H9 (cell line): ENCODE data around the gene YTHDC2. TPM values are rescaled to one million over a fixed set of nuclear protein-coding genes. Genes with fewer than 3 reads are reported as not detected.

ENCODE experiments used
- DNase-seq: peaks from one replicate; pipeline ENCODE4 v3.0.0-alpha.2; 2017
- H2AFZ ChIP-seq: one replicate; pipeline ENCODE4 v1.6.1; 2013; ENCODE audit warnings: mild to moderate bottlenecking, low read length, control low read depth, moderate library complexity
- H2AK5ac ChIP-seq: 2 replicates; pipeline ENCODE4 v1.6.1; 2013; ENCODE audit warnings: low read length, control low read depth, mixed read lengths; ENCODE audit not compliant: insufficient read length
- H2BK120ac ChIP-seq: one replicate; pipeline ENCODE4 v1.6.1; 2013; ENCODE audit warnings: low read depth, mild to moderate bottlenecking, low read length, control low read depth, inconsistent platforms; ENCODE audit not compliant: poor library complexity, severe bottlenecking
- H2BK12ac ChIP-seq: 2 replicates; pipeline ENCODE4 v1.6.1; 2013; ENCODE audit warnings: low read length, control low read depth, mixed read lengths, low read depth; ENCODE audit not compliant: insufficient read length
- H2BK15ac ChIP-seq: 2 replicates; pipeline ENCODE4 v1.6.1; 2013; ENCODE audit warnings: low read depth, low read length, control low read depth
- H2BK20ac ChIP-seq: one replicate; pipeline ENCODE4 v1.6.1; 2013; ENCODE audit warnings: low read depth, mild to moderate bottlenecking, low read length, control low read depth, inconsistent platforms; ENCODE audit not compliant: poor library complexity, severe bottlenecking
- H2BK5ac ChIP-seq: 2 replicates; pipeline ENCODE4 v1.6.1; 2013; ENCODE audit warnings: low read length, control low read depth, mixed read lengths; ENCODE audit not compliant: insufficient read length
- H3K14ac ChIP-seq: 2 replicates; pipeline ENCODE4 v1.6.1; 2013; ENCODE audit warnings: low read length, control low read depth; ENCODE audit not compliant: insufficient read depth
- H3K18ac ChIP-seq: 2 replicates; pipeline ENCODE4 v1.6.1; 2013; ENCODE audit warnings: low read depth, mild to moderate bottlenecking, mixed read lengths, low read length, control low read depth; ENCODE audit not compliant: insufficient read length
- H3K23ac ChIP-seq: 2 replicates; pipeline ENCODE4 v1.6.1; 2013; ENCODE audit warnings: low read length, control low read depth, mixed read lengths, low read depth; ENCODE audit not compliant: insufficient read length
- H3K23me2 ChIP-seq: 2 replicates; pipeline ENCODE4 v1.6.1; 2013; ENCODE audit warnings: low read depth, mild to moderate bottlenecking, mixed read lengths, low read length, control low read depth; ENCODE audit not compliant: insufficient read length, poor library complexity, severe bottlenecking
- H3K27ac ChIP-seq: 2 replicates; pipeline ENCODE4 v1.5.1; 2013; ENCODE audit warnings: low read length, control low read depth, mixed read lengths, low read depth; ENCODE audit not compliant: insufficient read length
- H3K27me3 ChIP-seq: 2 replicates; pipeline ENCODE4 v1.6.1; 2013; ENCODE audit warnings: low read length, control low read depth, inconsistent platforms; ENCODE audit not compliant: insufficient read depth
- H3K4ac ChIP-seq: 2 replicates; pipeline ENCODE4 v1.6.1; 2013; ENCODE audit warnings: low read depth, mild to moderate bottlenecking, control low read depth, inconsistent platforms, low read length, moderate library complexity
- H3K4me1 ChIP-seq: 2 replicates; pipeline ENCODE4 v1.6.1; 2013; ENCODE audit warnings: low read length, control low read depth, inconsistent platforms; ENCODE audit not compliant: insufficient read depth
- H3K4me2 ChIP-seq: 2 replicates; pipeline ENCODE4 v1.6.1; 2013; ENCODE audit warnings: low read length, control low read depth, mixed read lengths; ENCODE audit not compliant: insufficient read length, insufficient read depth
- H3K56ac ChIP-seq: 2 replicates; pipeline ENCODE4 v1.6.1; 2013; ENCODE audit warnings: low read depth, mild to moderate bottlenecking, mixed read lengths, low read length, control low read depth; ENCODE audit not compliant: insufficient read length
- H3K79me1 ChIP-seq: 2 replicates; pipeline ENCODE4 v1.6.1; 2013; ENCODE audit warnings: low read depth, mild to moderate bottlenecking, moderate library complexity, low read length, control low read depth, inconsistent platforms; ENCODE audit not compliant: insufficient read depth, poor library complexity, severe bottlenecking
- H3K79me2 ChIP-seq: 2 replicates; pipeline ENCODE4 v1.6.1; 2013; ENCODE audit warnings: low read length, control low read depth, inconsistent platforms; ENCODE audit not compliant: insufficient read depth
- H3K9ac ChIP-seq: 2 replicates; pipeline ENCODE4 v1.6.1; 2013; ENCODE audit warnings: low read length, control low read depth, mixed read lengths; ENCODE audit not compliant: insufficient read length; ENCODE audit errors: extremely low read depth
- H3K9me3 ChIP-seq: one replicate; pipeline ENCODE4 v1.6.1; 2013; ENCODE audit warnings: low read depth, low read length, inconsistent platforms; ENCODE audit not compliant: control insufficient read depth
- H3T11ph ChIP-seq: one replicate; pipeline ENCODE4 v1.6.1; 2013; ENCODE audit warnings: mild to moderate bottlenecking, low read length, control low read depth, inconsistent platforms
- H4K20me1 ChIP-seq: one replicate; pipeline ENCODE4 v1.6.1; 2013; ENCODE audit not compliant: control insufficient read depth, insufficient read length, insufficient read depth
- H4K5ac ChIP-seq: 2 replicates; pipeline ENCODE4 v1.6.1; 2013; ENCODE audit warnings: low read depth, mild to moderate bottlenecking, mixed read lengths, low read length, control low read depth; ENCODE audit not compliant: insufficient read length
- H4K8ac ChIP-seq: replicated peaks from 2 replicates; pipeline ENCODE4 v1.6.1; 2013; ENCODE audit warnings: low read length, control low read depth, mixed read lengths, low read depth; ENCODE audit not compliant: insufficient read length
- H4K91ac ChIP-seq: 2 replicates; pipeline ENCODE4 v1.6.1; 2013; ENCODE audit warnings: low read depth, mild to moderate bottlenecking, moderate library complexity, mixed read lengths, low read length, control low read depth; ENCODE audit not compliant: insufficient read length
- H3K27ac Mint-ChIP-seq, 3 experiments: 2 replicates in 2 of 3; 3 replicates in 1 of 3; pipeline ENCODE4 v1.8.0; 2020 to 2021; ENCODE audit warnings: mixed read lengths in 3 of 3, mild to moderate bottlenecking in 1 of 3, moderate library complexity in 1 of 3
- H3K27me3 Mint-ChIP-seq: 2 replicates; pipeline ENCODE4 v1.8.0; 2021; ENCODE audit warnings: low read depth, mild to moderate bottlenecking, moderate library complexity, mixed read lengths
- H3K36me3 Mint-ChIP-seq, 3 experiments: 2 replicates in 2 of 3; 3 replicates in 1 of 3; pipeline ENCODE4 v1.8.0; 2020 to 2021; ENCODE audit warnings: low read depth in 3 of 3, mixed read lengths in 3 of 3; ENCODE audit not compliant: insufficient read depth in 1 of 3
- H3K4me1 Mint-ChIP-seq, 2 experiments: 2 replicates each; pipeline ENCODE4 v1.8.0; 2020; ENCODE audit warnings: mixed read lengths in 2 of 2
- H3K4me3 Mint-ChIP-seq, 2 experiments: 2 replicates in 1 of 2; 3 replicates in 1 of 2; pipeline ENCODE4 v1.8.0; 2020 to 2021; ENCODE audit warnings: mild to moderate bottlenecking in 2 of 2, mixed read lengths in 2 of 2, moderate library complexity in 1 of 2
- H3K9me3 Mint-ChIP-seq, 2 experiments: 2 replicates in 1 of 2; 3 replicates in 1 of 2; pipeline ENCODE4 v1.8.0; 2020; ENCODE audit warnings: mild to moderate bottlenecking in 2 of 2, mixed read lengths in 2 of 2, moderate library complexity in 1 of 2
- CTCF ChIP-seq: fragments of 200-600 bp; sonication (generic); conservative IDR thresholded peaks from 3 replicates; pipeline ENCODE4 v1.8.0; 2021; ENCODE audit warnings: antibody characterized with exemption, mild to moderate bottlenecking
- WGBS: extraction: QIAGEN DNeasy Blood & Tissue Kit; methylation state at CpG from one replicate; pipeline ENCODE4 v1.1.7; 2013; ENCODE audit warnings: missing lambda C conversion rate, low lambda C conversion rate, mixed read lengths; ENCODE audit not compliant: insufficient read length; ENCODE audit errors: extremely low coverage; 5-methylcytosine and 5-hydroxymethylcytosine counted together
- total RNA-seq: library from RNA; stranded (reverse); gene quantifications from 2 replicates; pipeline ENCODE4 v1.2.1, GENCODE V29; 2021

The YTHDC2 gene
- total RNA-seq, 1 experiment from 2014 or later, result 22.5 TPM

DNA sequence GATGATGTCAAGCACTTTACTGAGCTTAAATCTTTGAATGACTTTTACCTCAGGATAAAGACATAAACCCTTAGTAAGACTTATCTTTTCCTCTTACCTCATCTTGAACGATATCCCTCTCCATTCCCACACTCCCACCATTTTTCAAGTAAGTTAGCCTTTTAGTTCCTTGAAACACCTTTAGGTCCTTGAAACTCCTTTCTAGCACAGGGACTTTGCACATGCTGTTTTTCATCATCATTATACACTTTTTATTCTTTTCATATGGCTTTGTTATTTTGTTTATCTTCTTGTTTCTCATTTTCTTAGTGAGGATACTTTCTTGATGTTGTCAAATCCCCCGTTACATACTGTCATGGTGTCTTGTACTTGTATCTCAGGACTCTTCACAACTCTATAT, 24.8 kb downstream of the YTHDC2 start:
- 100% methylated on average over 1 of the region's 2 CpGs for WGBS
- H3K27me3 Mint-ChIP-seq, result no peaks in the 10 kb centered on the region

More for the DNA sequence above, 24.8 kb downstream of the YTHDC2 start:
- Histone ChIP-seq H2BK120ac (no peak overlapping the region), H3K23ac (no peak overlapping the region), H2BK20ac (no peak overlapping the region), H4K20me1 (no peaks in the 10 kb centered on the region), H3K27me3 (no peaks in the 10 kb centered on the region), H3K56ac (no peak overlapping the region), H3K18ac (no peak overlapping the region), H3K4me1 (no peaks in the 10 kb centered on the region), H4K5ac (no peak overlapping the region), H2AFZ (no peak overlapping the region), H2BK12ac (no peak overlapping the region), H3K9me3 (no peaks in the 10 kb centered on the region), H3K27ac (no peak overlapping the region), H4K91ac (no peak overlapping the region), H2AK5ac (no peak overlapping the region), H2BK15ac (no peak overlapping the region), H3K4ac (no peak overlapping the region), H4K8ac (no peak overlapping the region), H3K4me2 (no peak overlapping the region), H3K79me1 (no peaks in the 10 kb centered on the region), H3T11ph (no peak overlapping the region), H3K14ac (no peak overlapping the region), H3K79me2 (no peaks in the 10 kb centered on the region), H3K23me2 (no peaks in the 10 kb centered on the region), H2BK5ac (no peak overlapping the region), H3K9ac (no peak overlapping the region)
- peaks cover 9 to 10% of the 10 kb centered on the region in 2 experiments for H3K4me1 Mint-ChIP-seq
- no peak overlapping the region for H3K4me3 Mint-ChIP-seq
- no peak for TF ChIP-seq CTCF
- H3K9me3 Mint-ChIP-seq, result no peaks in the 10 kb centered on the region; a peak in 1 of 5 replicates
- DNase-seq, result no peak
- no peak overlapping the region for H3K27ac Mint-ChIP-seq
- H3K36me3 Mint-ChIP-seq, result peaks cover 17 to 39% (median 31%) of the 10 kb centered on the region in 3 experiments
